K562 (cell line): ENCODE results near the gene TRAPPC1. TPM values are rescaled to one million over a fixed set of nuclear protein-coding genes. Genes with fewer than 3 reads are reported as not detected.
A peak's percentile ranks its signal among the peaks of the same experiment; 100 is the strongest.

Source experiments
- BACH1 ChIP-seq: fragments of 200-800 bp; sonication (Bioruptor generic); IDR thresholded peaks from 2 replicates; pipeline ENCODE4 v1.6.1; 2016; ENCODE audit warnings: missing genetic modification characterization, missing compliant biosample characterization
- CBX3 ChIP-seq, 2 experiments: IDR thresholded peaks; 1 replicate in 1 of 2; 2 replicates in 1 of 2; pipeline ENCODE4 v1.6.1; 2012; ENCODE audit warnings: inconsistent platforms in 2 of 2, low read length in 2 of 2, borderline replicate concordance in 1 of 2, control low read depth in 1 of 2
- ETV5 ChIP-seq: sonication (generic); formaldehyde crosslinking; IDR thresholded peaks from 2 replicates; pipeline ENCODE4 v1.4.0; 2020; ENCODE audit warnings: low read depth, mild to moderate bottlenecking, missing genetic modification reagents
- FOXK1 ChIP-seq: sonication (generic); formaldehyde crosslinking; IDR thresholded peaks from 2 replicates; pipeline ENCODE4 v1.8.0; 2022; ENCODE audit warnings: missing genetic modification reagents, mild to moderate bottlenecking, borderline replicate concordance
- HDAC2 ChIP-seq: fragments of 450-650 bp; IDR thresholded peaks from 2 replicates; pipeline ENCODE4 v1.6.1; 2016; ENCODE audit warnings: mild to moderate bottlenecking
- LCOR ChIP-seq: sonication (generic); formaldehyde crosslinking; IDR thresholded peaks from 2 replicates; pipeline ENCODE4 v1.8.0; 2022; ENCODE audit warnings: mild to moderate bottlenecking, missing genetic modification reagents
- MCM5 ChIP-seq: fragments of 450-650 bp; IDR thresholded peaks from 2 replicates; pipeline ENCODE4 v1.6.1; 2016; ENCODE audit warnings: low read depth
- NKRF ChIP-seq: fragments of 450-650 bp; IDR thresholded peaks from 2 replicates; pipeline ENCODE4 v1.6.1; 2016; ENCODE audit warnings: borderline replicate concordance
- SAFB2 ChIP-seq: fragments of 200-400 bp; formaldehyde crosslinking; IDR thresholded peaks from 2 replicates; pipeline ENCODE4 v1.6.1; 2018; ENCODE audit warnings: borderline replicate concordance, low read length, low read depth, moderate library complexity; ENCODE audit not compliant: severe bottlenecking
- THAP12 ChIP-seq: fragments of 250-450 bp; sonication (Bioruptor Pico); IDR thresholded peaks from 2 replicates; pipeline ENCODE4 v1.9.0; 2021; ENCODE audit warnings: mild to moderate bottlenecking, inconsistent platforms
- ZBTB1 ChIP-seq: sonication (generic); formaldehyde crosslinking; IDR thresholded peaks from 2 replicates; pipeline ENCODE4 v1.8.1; 2023; ENCODE audit warnings: missing genetic modification reagents, low read depth, mild to moderate bottlenecking, borderline replicate concordance
- ZFP30 ChIP-seq: fragments of 250-450 bp; sonication (Bioruptor Pico); IDR thresholded peaks from 2 replicates; pipeline ENCODE4 v1.8.0; 2022; ENCODE audit warnings: moderate library complexity, mild to moderate bottlenecking, inconsistent platforms, borderline replicate concordance
- ZNF318 ChIP-seq, 2 experiments: fragments of 450-650 bp; IDR thresholded peaks; 2 replicates each; pipeline ENCODE4 v1.6.1; 2016; ENCODE audit warnings: mild to moderate bottlenecking in 2 of 2, borderline replicate concordance in 1 of 2, low read depth in 1 of 2, moderate library complexity in 1 of 2
- ZNF586 ChIP-seq: fragments of 450-650 bp; formaldehyde crosslinking; conservative IDR thresholded peaks from 2 replicates; pipeline ENCODE4 v1.4.0; 2020; ENCODE audit warnings: mild to moderate bottlenecking, moderate library complexity
- polyA plus RNA-seq, 8 experiments: library from polyadenylated mRNA; depleted of rRNA in 4 of 8; stranded (reverse) in 5 of 8; unstranded in 3 of 8; fragments of >200 nt; fragmentation: Nextera tagmentation in 2 of 8; fragmentation: Illumina TruSeq in 1 of 8; extraction: Ambion mirVana in 2 of 8; extraction: Trizol in 1 of 8; gene quantifications; 2 replicates each; pipeline versions ENCODE4 v1.2.1 to v1.2.3, GENCODE V29; 2011 to 2014; ENCODE audit warnings: inconsistent platforms in 1 of 8, missing spikeins in 1 of 8
- total RNA-seq, 7 experiments: library from RNA; depleted of rRNA in 6 of 7; stranded (reverse); fragments of >200 nt in 6 of 7; fragmentation: Illumina TruSeq in 2 of 7; extraction: Trizol in 2 of 7; gene quantifications; 2 replicates each; pipeline versions ENCODE4 v1.2.1 to v1.2.3, GENCODE V29; 2011 to 2021; ENCODE audit warnings: low replicate concordance in 1 of 7

The TRAPPC1 gene
- total and polyA plus RNA-seq, 9 of the 15 experiments (the other 6 are each of a cell fraction or from before 2014, with no cell fraction given) = 11.7 to 82.8 (median 36.2) TPM

GRCh38 chr17:7915179-7915610 lies 16.6 kb downstream of the TRAPPC1 start (continued):
- no peak for TF ChIP-seq ZNF318 (IDR thresholded peaks at IDR 0.05; ENCODE audit: borderline replicate concordance in 1 of 2, low read depth in 1 of 2)
- 0 out of 2 replicates have a peak, but pooled peaks have one; percentile 6 for TF ChIP-seq ZBTB1 (CRISPR knock-in tag)
- TF ChIP-seq BACH1 (tag) = no peak
- no peak for TF ChIP-seq ZFP30 (CRISPR knock-in tag)
- 0 out of 2 replicates have a peak, but pooled peaks have one; percentile 47 for TF ChIP-seq NKRF
- no peak for TF ChIP-seq ZNF586 (CRISPR knock-in tag)
- TF ChIP-seq LCOR (CRISPR knock-in tag) = no peak; the same call in 1 of the 2 replicates
- no peak for TF ChIP-seq THAP12 (CRISPR knock-in tag)
- no peak for TF ChIP-seq ETV5 (CRISPR knock-in tag)
- no peak for TF ChIP-seq SAFB2
- TF ChIP-seq CBX3 (IDR thresholded peaks at IDR 0.05; ENCODE audit: borderline replicate concordance in 1 of 2, low read length in 2 of 2) = no peak; a peak in 1 of 3 replicates
- no peak for TF ChIP-seq MCM5
- 0 out of 2 replicates have a peak, but pooled peaks have one; percentile 16 for TF ChIP-seq HDAC2
- 0 out of 2 replicates have a peak, but pooled peaks have one; percentile 50 for TF ChIP-seq FOXK1 (CRISPR knock-in tag)
